Trophoblast cell (in vitro differentiated cells and primary cell): Measurements from ENCODE around the gene ERGIC1.

ENCODE experiments used
- DNase-seq, 2 donors: peaks; one replicate each; pipeline ENCODE4 v3.0.0-alpha.2; 2016
- H2AFZ ChIP-seq: 2 replicates; pipeline ENCODE4 v1.6.1; 2013; ENCODE audit warnings: low read length, moderate library complexity, mild to moderate bottlenecking; ENCODE audit not compliant: insufficient read depth, poor library complexity
- H2AK5ac ChIP-seq: 2 replicates; pipeline ENCODE4 v1.6.1; 2013; ENCODE audit warnings: mild to moderate bottlenecking, low read length
- H2BK120ac ChIP-seq: 2 replicates; pipeline ENCODE4 v1.6.1; 2013; ENCODE audit warnings: low read length, mild to moderate bottlenecking, moderate library complexity; ENCODE audit not compliant: insufficient read depth, poor library complexity
- H2BK12ac ChIP-seq: 2 replicates; pipeline ENCODE4 v1.6.1; 2013; ENCODE audit warnings: mild to moderate bottlenecking, low read length, moderate library complexity
- H2BK5ac ChIP-seq: 2 replicates; pipeline ENCODE4 v1.6.1; 2013; ENCODE audit warnings: low read length, low read depth, moderate library complexity, mild to moderate bottlenecking; ENCODE audit not compliant: poor library complexity
- H3K14ac ChIP-seq: 2 replicates; pipeline ENCODE4 v1.6.1; 2013; ENCODE audit warnings: mild to moderate bottlenecking, low read length
- H3K18ac ChIP-seq: 2 replicates; pipeline ENCODE4 v1.6.1; 2013; ENCODE audit warnings: mild to moderate bottlenecking, low read length
- H3K23ac ChIP-seq: 2 replicates; pipeline ENCODE4 v1.6.1; 2013; ENCODE audit warnings: low read length
- H3K27ac ChIP-seq: 2 replicates; pipeline ENCODE4 v1.5.1; 2013; ENCODE audit warnings: low read depth, mild to moderate bottlenecking, inconsistent platforms, low read length, moderate library complexity
- H3K27me3 ChIP-seq: 2 replicates; pipeline ENCODE4 v1.6.1; 2013; ENCODE audit warnings: inconsistent platforms, mild to moderate bottlenecking, low read length, moderate library complexity; ENCODE audit not compliant: insufficient read depth
- H3K36me3 ChIP-seq, 2 experiments: 1 replicate in 1 of 2; 2 replicates in 1 of 2; pipeline ENCODE4 v1.6.1; 2013; ENCODE audit warnings: low read length in 2 of 2, mild to moderate bottlenecking in 2 of 2, moderate library complexity in 1 of 2; ENCODE audit not compliant: insufficient read depth in 2 of 2, control insufficient read depth in 1 of 2
- H3K4ac ChIP-seq: 2 replicates; pipeline ENCODE4 v1.6.1; 2013; ENCODE audit warnings: low read depth, mild to moderate bottlenecking, low read length, moderate library complexity
- H3K4me1 ChIP-seq, 2 experiments: 1 replicate in 1 of 2; 2 replicates in 1 of 2; pipeline ENCODE4 v1.6.1; 2013; ENCODE audit warnings: low read length in 2 of 2, mild to moderate bottlenecking in 2 of 2, moderate library complexity in 1 of 2; ENCODE audit not compliant: insufficient read depth in 2 of 2, control insufficient read depth in 1 of 2
- H3K4me2 ChIP-seq: 2 replicates; pipeline ENCODE4 v1.6.1; 2013; ENCODE audit warnings: inconsistent platforms, mild to moderate bottlenecking, low read length, moderate library complexity
- H3K4me3 ChIP-seq: 2 replicates; pipeline ENCODE4 v1.5.1; 2013; ENCODE audit warnings: mild to moderate bottlenecking, low read depth, low read length, inconsistent platforms
- H3K79me1 ChIP-seq: one replicate; pipeline ENCODE4 v1.6.1; 2013; ENCODE audit warnings: low read length
- H3K79me2 ChIP-seq: 2 replicates; pipeline ENCODE4 v1.6.1; 2013; ENCODE audit warnings: low read length, mild to moderate bottlenecking; ENCODE audit not compliant: control insufficient read depth, insufficient read depth, poor library complexity
- H3K9ac ChIP-seq: 2 replicates; pipeline ENCODE4 v1.6.1; 2013; ENCODE audit warnings: mild to moderate bottlenecking, low read length
- H3K9me3 ChIP-seq: 2 replicates; pipeline ENCODE4 v1.6.1; 2013; ENCODE audit warnings: low read depth, mild to moderate bottlenecking, control low read depth, inconsistent platforms, low read length; ENCODE audit not compliant: insufficient read depth
- H4K12ac ChIP-seq: 2 replicates; pipeline ENCODE4 v1.6.1; 2013; ENCODE audit warnings: low read depth, mild to moderate bottlenecking, low read length, moderate library complexity
- H4K8ac ChIP-seq: 2 replicates; pipeline ENCODE4 v1.6.1; 2013; ENCODE audit warnings: low read depth, mild to moderate bottlenecking, low read length, moderate library complexity
- H4K91ac ChIP-seq: one replicate; pipeline ENCODE4 v1.6.1; 2013; ENCODE audit warnings: low read depth, mild to moderate bottlenecking, low read length, moderate library complexity
- WGBS: extraction: QIAGEN DNeasy Blood & Tissue Kit; methylation state at CpG from one replicate; pipeline ENCODE4 v1.1.7; 2013; ENCODE audit warnings: missing lambda C conversion rate; ENCODE audit not compliant: insufficient read length, insufficient coverage; ENCODE audit errors: extremely low coverage; 5-methylcytosine and 5-hydroxymethylcytosine counted together

Gene ERGIC1

GRCh38 chr5:172833372-172833685 lies 722 bp upstream of the ERGIC1 start:
- Histone ChIP-seq H3K14ac (peak overlapping the region; percentile 49), H4K91ac (peak overlapping the region; percentile 41), H3K79me2 (peaks cover 3% of the 10 kb centered on the region), H3K27me3 (no peaks in the 10 kb centered on the region), H3K23ac (no peak overlapping the region), H3K4me1 (peaks cover 8 to 11% of the 10 kb centered on the region in 2 experiments), H2AK5ac (peak overlapping the region; percentile 38), H3K79me1 (peaks cover 8% of the 10 kb centered on the region), H2BK12ac (peak overlapping the region; percentile 19), H3K36me3 (peaks cover 0 to 2% of the 10 kb centered on the region in 2 experiments), H3K18ac (no peak overlapping the region), H2AFZ (no peak overlapping the region), H2BK120ac (no peak overlapping the region), H3K9me3 (peaks cover 3% of the 10 kb centered on the region), H4K12ac (no peak overlapping the region), H2BK5ac (no peak overlapping the region), H3K4me2 (peak overlapping the region; percentile 81), H4K8ac (peak overlapping the region; percentile 66), H3K4me3 (no peak overlapping the region), H3K4ac (no peak overlapping the region), H3K9ac (no peak overlapping the region), H3K27ac (no peak overlapping the region)
- WGBS: no CpG with 5 or more reads among the region's 6 CpGs
- DNase-seq: no peak

GRCh38 chr5:172834415-172835289 lies 601 bp downstream of the ERGIC1 start:
- Histone ChIP-seq H3K9me3 (peaks cover 3% of the 10 kb centered on the region), H3K27ac (no peak overlapping the region), H3K4me2 (peak overlapping the region; percentile 81), H3K9ac (peak overlapping the region; percentile 49), H3K4me1 (peaks cover 8 to 11% of the 10 kb centered on the region in 2 experiments), H4K91ac (peak overlapping the region; percentile 59), H2BK120ac (no peak overlapping the region), H2AK5ac (peak overlapping the region; percentile 56), H4K8ac (peak overlapping the region; percentile 73), H3K4ac (peak overlapping the region; percentile 55), H2BK5ac (peak overlapping the region; percentile 58), H2BK12ac (no peak overlapping the region), H3K36me3 (peaks cover 0 to 2% of the 10 kb centered on the region in 2 experiments), H3K79me2 (peaks cover 3% of the 10 kb centered on the region), H3K18ac (peak overlapping the region; percentile 52), H3K27me3 (no peaks in the 10 kb centered on the region), H4K12ac (no peak overlapping the region), H3K79me1 (peaks cover 8% of the 10 kb centered on the region), H3K4me3 (peak overlapping the region; percentile 87), H2AFZ (peak overlapping the region; percentile 58), H3K23ac (no peak overlapping the region), H3K14ac (peak overlapping the region; percentile 72)
- no CpG with 5 or more reads among the region's 32 CpGs for WGBS
- peak; percentile 70 to 74 for DNase-seq

- Histone ChIP-seq H3K79me2 (peaks cover 3% of the 10 kb centered on the region), H3K23ac (no peak overlapping the region), H3K4me3 (no peak overlapping the region), H4K12ac (no peak overlapping the region), H3K9ac (no peak overlapping the region), H3K27me3 (no peaks in the 10 kb centered on the region), H4K91ac (no peak overlapping the region), H3K9me3 (peaks cover 3% of the 10 kb centered on the region), H3K4ac (peak overlapping the region; percentile 13), H3K4me1 (peaks cover 8 to 11% of the 10 kb centered on the region in 2 experiments), H3K79me1 (peaks cover 8% of the 10 kb centered on the region), H3K14ac (no peak overlapping the region), H2BK120ac (no peak overlapping the region), H2AFZ (no peak overlapping the region), H2BK5ac (no peak overlapping the region), H2AK5ac (no peak overlapping the region), H3K27ac (no peak overlapping the region), H3K4me2 (peak overlapping the region; percentile 81), H3K36me3 (peaks cover 0 to 2% of the 10 kb centered on the region in 2 experiments), H3K18ac (peak overlapping the region; percentile 52), H4K8ac (no peak overlapping the region), H2BK12ac (no peak overlapping the region)
- DNase-seq: no peak
- no CpG with 5 or more reads among the region's 13 CpGs for WGBS
These were observed 1.4 kb downstream of the ERGIC1 start for GRCh38 chr5:172835290-172835993.

- no peak overlapping the region for H2BK5ac ChIP-seq
- no peak overlapping the region for H3K14ac ChIP-seq
- no peak overlapping the region for H2BK12ac ChIP-seq
- H2BK120ac ChIP-seq: no peak overlapping the region
- no peak overlapping the region for H3K4me2 ChIP-seq
- H3K9ac ChIP-seq: no peak overlapping the region
- peaks cover 0 to 2% of the 10 kb centered on the region in 2 experiments for H3K36me3 ChIP-seq
- WGBS: no CpG with 5 or more reads among the region's 4 CpGs
- no peak overlapping the region for H4K8ac ChIP-seq
- H3K27me3 ChIP-seq: no peaks in the 10 kb centered on the region
- H4K91ac ChIP-seq: no peak overlapping the region
- H3K4ac ChIP-seq: peak overlapping the region; percentile 13
- peaks cover 8 to 11% of the 10 kb centered on the region in 2 experiments for H3K4me1 ChIP-seq
- no peak overlapping the region for H2AK5ac ChIP-seq
- no peak for DNase-seq
- no peak overlapping the region for H2AFZ ChIP-seq
- H3K18ac ChIP-seq: no peak overlapping the region
- H3K79me2 ChIP-seq: peaks cover 3% of the 10 kb centered on the region
- no peak overlapping the region for H3K4me3 ChIP-seq
- H3K23ac ChIP-seq: no peak overlapping the region
- peaks cover 3% of the 10 kb centered on the region for H3K9me3 ChIP-seq
- no peak overlapping the region for H4K12ac ChIP-seq
- H3K27ac ChIP-seq: no peak overlapping the region
- peaks cover 8% of the 10 kb centered on the region for H3K79me1 ChIP-seq
These were observed 1.9 kb downstream of the ERGIC1 start for GRCh38 chr5:172835994-172836356.
